IMR-90 (cell line): ENCODE measurements around the gene TRPC4AP. TPM values are rescaled to one million over a fixed set of nuclear protein-coding genes. Genes with fewer than 3 reads are reported as not detected.
A peak's percentile ranks its signal among the peaks of the same experiment; 100 is the strongest.

ENCODE experiments used
- ATAC-seq: fragments of 200-7000 bp; cut with Tn5 transposase; 2 replicates; pipeline ENCODE4 v1.9.1; 2020; ENCODE audit warnings: low read depth, mild to moderate bottlenecking, moderate library complexity
- BruUV-seq: library from RNA; stranded (reverse); fragments of 400-500 nt; replicated peaks from 2 replicates; lab custom pipeline; 2021; lab: Mats Ljungman, UMichigan
- CTCF ChIA-PET: fragments of 300-600 bp; formaldehyde crosslinking; extraction: SDS; loops from one replicate; lab custom pipeline; 2021; ENCODE audit warnings: antibody characterized with exemption; lab: Yijun Ruan, JAX
- POLR2A ChIA-PET: fragments of 300-600 bp; sonication (Branson Sonifier 250); formaldehyde crosslinking; loops from one replicate; lab custom pipeline; 2022; ENCODE audit warnings: antibody characterized with exemption; ENCODE audit not compliant: unreplicated experiment; lab: Charles Lee
- DNase-seq: peaks from one replicate; pipeline ENCODE4 v3.0.0; 2013
- H2AFZ ChIP-seq: replicated peaks from 2 replicates; pipeline ENCODE3; 2013; ENCODE audit warnings: low read length, mild to moderate bottlenecking; ENCODE audit not compliant: poor library complexity
- H2AK5ac ChIP-seq: 2 replicates; pipeline ENCODE4 v1.6.1; 2013; ENCODE audit warnings: low read depth, low read length, inconsistent platforms
- H2AK9ac ChIP-seq: replicated peaks from 2 replicates; pipeline ENCODE3; 2013; ENCODE audit warnings: mild to moderate bottlenecking, low read depth, low read length, moderate library complexity; ENCODE audit not compliant: poor library complexity
- H2BK120ac ChIP-seq: 2 replicates; pipeline ENCODE4 v1.6.1; 2013; ENCODE audit warnings: low read depth, low read length, inconsistent platforms
- H2BK15ac ChIP-seq: 3 replicates; pipeline ENCODE4 v1.6.1; 2013; ENCODE audit warnings: low read depth, low read length, inconsistent platforms
- H2BK20ac ChIP-seq: 2 replicates; pipeline ENCODE4 v1.6.1; 2013; ENCODE audit warnings: low read depth, mild to moderate bottlenecking, inconsistent platforms, low read length, moderate library complexity
- H2BK5ac ChIP-seq: 2 replicates; pipeline ENCODE4 v1.6.1; 2013; ENCODE audit warnings: mild to moderate bottlenecking, low read depth, low read length, inconsistent platforms; ENCODE audit not compliant: poor library complexity, severe bottlenecking
- H3K14ac ChIP-seq: replicated peaks from 2 replicates; pipeline ENCODE4 v1.6.1; 2013; ENCODE audit warnings: low read depth, low read length, inconsistent platforms
- H3K18ac ChIP-seq: 2 replicates; pipeline ENCODE4 v1.6.1; 2013; ENCODE audit warnings: low read depth, low read length, control low read depth
- H3K23ac ChIP-seq: 2 replicates; pipeline ENCODE4 v1.6.1; 2013; ENCODE audit warnings: low read depth, low read length, inconsistent platforms
- H3K27ac ChIP-seq: 2 replicates; pipeline ENCODE4 v1.5.1; 2013; ENCODE audit warnings: mild to moderate bottlenecking, control low read depth, low read length; ENCODE audit not compliant: insufficient read depth
- H3K27me3 ChIP-seq: 2 replicates; pipeline ENCODE4 v1.6.1; 2013; ENCODE audit warnings: low read length; ENCODE audit not compliant: control insufficient read depth, insufficient read depth
- H3K36me3 ChIP-seq: 2 replicates; pipeline ENCODE4 v1.6.1; 2013; ENCODE audit warnings: low read length, mixed read lengths; ENCODE audit not compliant: control insufficient read depth, insufficient read depth
- H3K4ac ChIP-seq: 2 replicates; pipeline ENCODE4 v1.6.1; 2013; ENCODE audit warnings: low read depth, low read length, inconsistent platforms
- H3K4me1 ChIP-seq: 2 replicates; pipeline ENCODE4 v1.6.1; 2013; ENCODE audit warnings: low read length, mixed read lengths; ENCODE audit not compliant: control insufficient read depth, insufficient read depth
- H3K4me2 ChIP-seq: 2 replicates; pipeline ENCODE4 v1.6.1; 2013; ENCODE audit warnings: low read depth, mild to moderate bottlenecking, control low read depth, low read length, moderate library complexity
- H3K4me3 ChIP-seq: 2 replicates; pipeline ENCODE4 v1.5.1; 2013; ENCODE audit warnings: low read depth, mild to moderate bottlenecking, control low read depth, low read length, moderate library complexity; ENCODE audit not compliant: insufficient read depth
- H3K56ac ChIP-seq: 2 replicates; pipeline ENCODE4 v1.6.1; 2013; ENCODE audit warnings: low read length, inconsistent platforms; ENCODE audit not compliant: insufficient read depth; ENCODE audit errors: extremely low read depth
- H3K79me1 ChIP-seq, 2 experiments: 2 replicates each; pipeline ENCODE4 v1.6.1; 2013; ENCODE audit warnings: low read length in 2 of 2, inconsistent platforms in 1 of 2, low read depth in 1 of 2
- H3K9ac ChIP-seq: 2 replicates; pipeline ENCODE4 v1.6.1; 2013; ENCODE audit warnings: low read depth, low read length, control low read depth
- H3K9me1 ChIP-seq: 2 replicates; pipeline ENCODE4 v1.6.1; 2013; ENCODE audit warnings: low read length, inconsistent platforms; ENCODE audit not compliant: insufficient read depth
- H3K9me3 ChIP-seq: 2 replicates; pipeline ENCODE4 v1.6.1; 2013; ENCODE audit warnings: low read length; ENCODE audit not compliant: control insufficient read depth, insufficient read depth
- H4K20me1 ChIP-seq: 2 replicates; pipeline ENCODE4 v1.6.1; 2013; ENCODE audit warnings: low read length, inconsistent platforms; ENCODE audit not compliant: insufficient read depth
- H4K5ac ChIP-seq: 2 replicates; pipeline ENCODE4 v1.6.1; 2013; ENCODE audit warnings: mild to moderate bottlenecking, low read depth, low read length, control low read depth
- H4K8ac ChIP-seq, 2 experiments: 2 replicates each; pipeline ENCODE4 v1.6.1; 2013; ENCODE audit warnings: low read depth in 2 of 2, low read length in 2 of 2, control low read depth in 1 of 2, inconsistent platforms in 1 of 2
- H4K91ac ChIP-seq: 2 replicates; pipeline ENCODE4 v1.6.1; 2013; ENCODE audit warnings: low read depth, low read length, inconsistent platforms; ENCODE audit not compliant: insufficient read depth
- CHD1 ChIP-seq: IDR thresholded peaks from 2 replicates; pipeline ENCODE4 v1.6.1; 2012; ENCODE audit warnings: low read depth, low read length, improper control_type of control experiment
- CTCF ChIP-seq: conservative IDR thresholded peaks from 2 replicates; pipeline ENCODE4 v1.5.1; 2012; ENCODE audit warnings: mild to moderate bottlenecking, low read depth, low read length, improper control_type of control experiment
- ELK1 ChIP-seq: fragments of 150-350 bp; IDR thresholded peaks from 2 replicates; pipeline ENCODE4 v1.6.1; 2016; ENCODE audit warnings: low read depth, mild to moderate bottlenecking, low read length, moderate library complexity, borderline replicate concordance
- FOS ChIP-seq: fragments of 150-350 bp; IDR thresholded peaks from 2 replicates; pipeline ENCODE4 v1.6.1; 2016; ENCODE audit warnings: low read depth, low read length
- MAZ ChIP-seq: IDR thresholded peaks from 2 replicates; pipeline ENCODE4 v1.6.1; 2012; ENCODE audit warnings: low read depth, mild to moderate bottlenecking, low read length, improper control_type of control experiment, moderate library complexity, borderline replicate concordance
- MXI1 ChIP-seq: IDR thresholded peaks from 2 replicates; pipeline ENCODE4 v1.6.1; 2012; ENCODE audit warnings: low read depth, mild to moderate bottlenecking, low read length, moderate library complexity, borderline replicate concordance
- NFE2L2 ChIP-seq: fragments of 150-350 bp; IDR thresholded peaks from 2 replicates; pipeline ENCODE4 v1.6.1; 2016; ENCODE audit warnings: low read depth, mild to moderate bottlenecking, low read length
- POLR2A ChIP-seq: IDR thresholded peaks from 2 replicates; pipeline ENCODE4 v1.6.1; 2012; ENCODE audit warnings: mild to moderate bottlenecking, low read depth, low read length
- RAD21 ChIP-seq: IDR thresholded peaks from 2 replicates; pipeline ENCODE4 v1.6.1; 2012; ENCODE audit warnings: low read length, improper control_type of control experiment
- RCOR1 ChIP-seq: IDR thresholded peaks from 2 replicates; pipeline ENCODE4 v1.6.1; 2012; ENCODE audit warnings: mild to moderate bottlenecking, low read length, improper control_type of control experiment; ENCODE audit not compliant: insufficient replicate concordance
- RFX5 ChIP-seq: IDR thresholded peaks from 2 replicates; pipeline ENCODE4 v1.8.0; 2012; ENCODE audit warnings: low read depth, mild to moderate bottlenecking, low read length, moderate library complexity
- SMC3 ChIP-seq: fragments of 150-350 bp; IDR thresholded peaks from 2 replicates; pipeline ENCODE4 v1.6.1; 2016; ENCODE audit warnings: low read depth, mild to moderate bottlenecking, antibody characterized with exemption, low read length, moderate library complexity
- WGBS, 2 experiments: methylation state at CpG; one replicate each; pipeline versions ENCODE4 v1.1.5 to v1.1.7; 2013; ENCODE audit warnings: missing lambda C conversion rate in 2 of 2; ENCODE audit not compliant: insufficient read length in 1 of 2; ENCODE audit errors: extremely low coverage in 2 of 2; 5-methylcytosine and 5-hydroxymethylcytosine counted together
- dilution Hi-C: fragments of 300-500 bp; cut with HindIII; formaldehyde crosslinking; loops from one replicate; pipeline ENCODE4 v1.14.3; 2018; ENCODE audit warnings: low sequenced_read_pairs; ENCODE audit not compliant: unreplicated experiment
- in situ Hi-C: fragments of 300-500 bp; cut with MboI; formaldehyde crosslinking; loops from 3 replicates; pipeline ENCODE4 v1.14.3; 2019; ENCODE audit warnings: low sequenced_read_pairs, inconsistent platforms, mixed read lengths
- intact Hi-C: fragments of 100-400 bp; cut with micrococcal nuclease; formaldehyde crosslinking; loops from 2 replicates; pipeline ENCODE4 v1.10.0; 2022
- polyA plus RNA-seq, 3 experiments: library from polyadenylated mRNA; depleted of rRNA; stranded (reverse); fragments of >200 nt; gene quantifications; 2 replicates each; pipeline ENCODE4 v1.2.3, GENCODE V29; 2012; ENCODE audit warnings: low replicate concordance in 1 of 3
- total RNA-seq: library from RNA; depleted of rRNA; stranded (reverse); fragments of >200 nt; gene quantifications from 2 replicates; pipeline ENCODE4 v1.2.3, GENCODE V29; 2012

Gene TRPC4AP
- total and polyA plus RNA-seq, 2 of the 4 experiments (the other 2 are of a cell fraction), result 41.0 to 81.0 TPM

- Histone ChIP-seq H4K8ac (no peak overlapping the region), H3K4ac (no peak overlapping the region), H4K91ac (no peak overlapping the region), H3K9ac (no peak overlapping the region), H3K36me3 (peaks cover 92% of the 10 kb centered on the region), H2BK15ac (no peak overlapping the region), H3K18ac (no peak overlapping the region), H4K5ac (no peak overlapping the region), H3K4me3 (no peak overlapping the region), H3K79me1 (peaks cover 8 to 39% of the 10 kb centered on the region in 2 experiments), H3K27me3 (no peaks in the 10 kb centered on the region), H3K4me2 (no peak overlapping the region), H2BK5ac (no peak overlapping the region), H3K14ac (no peak overlapping the region), H2BK20ac (no peak overlapping the region), H2AK5ac (no peak overlapping the region), H3K56ac (no peak overlapping the region), H3K9me3 (no peaks in the 10 kb centered on the region), H3K9me1 (peaks cover 10% of the 10 kb centered on the region; the same call in 1 of the 2 replicates), H3K4me1 (peaks cover 1% of the 10 kb centered on the region; the same call in 1 of the 2 replicates), H2AK9ac (peak overlapping the region; percentile 5), H2BK120ac (no peak overlapping the region), H3K27ac (no peak overlapping the region), H4K20me1 (peaks cover 17% of the 10 kb centered on the region), H2AFZ (no peak overlapping the region), H3K23ac (no peak overlapping the region)
- DNase-seq (no peak), ATAC-seq (no peak)
- dilution Hi-C loops (no loop called here), intact Hi-C loops (no loop called here), in situ Hi-C loops (no loop called here)
- POLR2A ChIA-PET, result no interaction called here
- 91% methylated on average over 7 of the region's 12 CpGs; no CpG with 5 or more reads in 1 of the 2 experiments for WGBS, 2 experiments
- BruUV-seq, result no TSS peak
- CTCF ChIA-PET, result no interaction called here
- TF ChIP-seq CHD1 (no peak), POLR2A (no peak), FOS (no peak), RAD21 (no peak), MAZ (no peak), SMC3 (no peak), RCOR1 (no peak), CTCF (no peak), RFX5 (no peak), MXI1 (no peak), NFE2L2 (no peak), ELK1 (no peak)
These were observed 84.7 kb downstream of the TRPC4AP start for GRCh38 chr20:35007891-35008290.
